HepG2 (cell line): ENCODE results near the gene MIF4GD. TPM values are rescaled to one million over a fixed set of nuclear protein-coding genes. Genes with fewer than 3 reads are reported as not detected.

Source experiments
- ARID4A ChIP-seq: sonication (generic); formaldehyde crosslinking; IDR thresholded peaks from 2 replicates; pipeline ENCODE4 v1.5.0; 2020; ENCODE audit warnings: mild to moderate bottlenecking, missing genetic modification reagents, borderline replicate concordance
- CHCHD3 ChIP-seq: sonication (generic); formaldehyde crosslinking; IDR thresholded peaks from 2 replicates; pipeline ENCODE4 v1.8.0; 2022; ENCODE audit warnings: mild to moderate bottlenecking, missing genetic modification reagents, moderate library complexity
- DR1 ChIP-seq: sonication (generic); formaldehyde crosslinking; IDR thresholded peaks from 2 replicates; pipeline ENCODE4 v1.8.0; 2021; ENCODE audit warnings: mild to moderate bottlenecking, missing genetic modification reagents, inconsistent platforms
- DZIP1 ChIP-seq: sonication (generic); formaldehyde crosslinking; IDR thresholded peaks from 2 replicates; pipeline ENCODE4 v1.5.0; 2020; ENCODE audit warnings: mild to moderate bottlenecking, missing genetic modification reagents
- FIP1L1 ChIP-seq: fragments of 200-400 bp; formaldehyde crosslinking; IDR thresholded peaks from 2 replicates; pipeline ENCODE4 v1.6.1; 2018; ENCODE audit warnings: low read depth, mild to moderate bottlenecking, low read length, moderate library complexity, borderline replicate concordance; ENCODE audit not compliant: insufficient read depth
- FOXO1 ChIP-seq: sonication (generic); formaldehyde crosslinking; IDR thresholded peaks from 2 replicates; pipeline ENCODE4 v1.4.0; 2020; ENCODE audit warnings: missing genetic modification reagents
- KDM1A ChIP-seq: IDR thresholded peaks from 2 replicates; pipeline ENCODE4 v1.6.1; 2016; ENCODE audit warnings: missing compliant biosample characterization
- KDM5A ChIP-seq: fragments of 200-600 bp; sonication (generic); IDR thresholded peaks from 2 replicates; pipeline ENCODE4 v1.7.0; 2018; ENCODE audit warnings: antibody characterized with exemption, mild to moderate bottlenecking, low read length, borderline replicate concordance
- MTF2 ChIP-seq: sonication (generic); formaldehyde crosslinking; IDR thresholded peaks from 2 replicates; pipeline ENCODE4 v1.5.0; 2020; ENCODE audit warnings: missing genetic modification reagents, borderline replicate concordance
- SP5 ChIP-seq: IDR thresholded peaks from 2 replicates; pipeline ENCODE4 v1.6.1; 2016; ENCODE audit warnings: low read depth, borderline replicate concordance
- ZNF121 ChIP-seq: sonication (generic); formaldehyde crosslinking; IDR thresholded peaks from 2 replicates; pipeline ENCODE4 v1.5.0; 2020; ENCODE audit warnings: mild to moderate bottlenecking, missing genetic modification reagents
- ZNF484 ChIP-seq: sonication (generic); formaldehyde crosslinking; IDR thresholded peaks from 2 replicates; pipeline ENCODE4 v1.5.1; 2020; ENCODE audit warnings: mild to moderate bottlenecking, low read depth, missing genetic modification reagents, borderline replicate concordance
- ZNF562 ChIP-seq: sonication (generic); formaldehyde crosslinking; IDR thresholded peaks from 2 replicates; pipeline ENCODE4 v1.8.0; 2022; ENCODE audit warnings: missing genetic modification reagents, borderline replicate concordance
- ZNF629 ChIP-seq: sonication (generic); formaldehyde crosslinking; conservative IDR thresholded peaks from 2 replicates; pipeline ENCODE4 v1.5.0; 2020; ENCODE audit warnings: missing genetic modification reagents
- ZNF709 ChIP-seq: sonication (generic); formaldehyde crosslinking; IDR thresholded peaks from 2 replicates; pipeline ENCODE4 v1.5.0; 2020; ENCODE audit warnings: mild to moderate bottlenecking, missing genetic modification reagents
- polyA plus RNA-seq, 8 experiments: library from polyadenylated mRNA; depleted of rRNA in 3 of 8; stranded (reverse) in 7 of 8; unstranded in 1 of 8; fragments of >200 nt; fragmentation: Illumina TruSeq in 4 of 8; extraction: Trizol in 4 of 8; gene quantifications; 2 replicates each; pipeline versions ENCODE4 v1.2.1 to v1.2.3, GENCODE V29; 2011 to 2016; ENCODE audit warnings: low read depth in 4 of 8, missing spikeins in 1 of 8, mixed read lengths in 1 of 8; ENCODE audit not compliant: insufficient read depth in 1 of 8
- total RNA-seq, 5 experiments: library from RNA; depleted of rRNA; stranded (reverse); fragments of >200 nt; fragmentation: Illumina TruSeq; extraction: Trizol; gene quantifications; 2 replicates each; pipeline ENCODE4 v1.2.3, GENCODE V29; 2016; ENCODE audit warnings: low read depth in 1 of 5
- TF ChIP-seq, protein P1 (sequence below): IDR thresholded peaks from 2 replicates; pipeline ENCODE4 v1.6.1; 2016
- TF ChIP-seq, protein P2 (sequence below): IDR thresholded peaks from 2 replicates; pipeline ENCODE4 v1.6.1; 2018; ENCODE audit warnings: missing genetic modification reagents, mild to moderate bottlenecking, missing compliant biosample characterization
- TF ChIP-seq, protein P3 (sequence below): sonication (generic); formaldehyde crosslinking; conservative IDR thresholded peaks from 2 replicates; pipeline ENCODE4 v1.8.1; 2023; ENCODE audit warnings: missing genetic modification reagents

The MIF4GD gene
- total and polyA plus RNA-seq, 2 of the 13 experiments (the other 11 are each of a cell fraction or from before 2014, with no cell fraction given): 14.0 to 28.0 TPM

- TF ChIP-seq, protein P1, sequence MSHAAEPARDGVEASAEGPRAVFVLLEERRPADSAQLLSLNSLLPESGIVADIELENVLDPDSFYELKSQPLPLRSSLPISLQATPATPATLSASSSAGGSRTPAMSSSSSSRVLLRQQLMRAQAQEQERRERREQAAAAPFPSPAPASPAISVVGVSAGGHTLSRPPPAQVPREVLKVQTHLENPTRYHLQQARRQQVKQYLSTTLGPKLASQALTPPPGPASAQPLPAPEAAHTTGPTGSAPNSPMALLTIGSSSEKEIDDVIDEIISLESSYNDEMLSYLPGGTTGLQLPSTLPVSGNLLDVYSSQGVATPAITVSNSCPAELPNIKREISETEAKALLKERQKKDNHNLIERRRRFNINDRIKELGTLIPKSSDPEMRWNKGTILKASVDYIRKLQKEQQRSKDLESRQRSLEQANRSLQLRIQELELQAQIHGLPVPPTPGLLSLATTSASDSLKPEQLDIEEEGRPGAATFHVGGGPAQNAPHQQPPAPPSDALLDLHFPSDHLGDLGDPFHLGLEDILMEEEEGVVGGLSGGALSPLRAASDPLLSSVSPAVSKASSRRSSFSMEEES (CRISPR knock-in tag): no peak
- TF ChIP-seq FIP1L1 (no peak), MTF2 (CRISPR knock-in tag) (no peak), KDM1A (CRISPR knock-in tag) (0 out of 2 replicates have a peak, but pooled peaks have one; percentile 19), DZIP1 (CRISPR knock-in tag) (no peak), FOXO1 (CRISPR knock-in tag) (no peak), ARID4A (CRISPR knock-in tag) (no peak), ZNF484 (CRISPR knock-in tag) (no peak), DR1 (CRISPR knock-in tag) (no peak), ZNF121 (no peak), ZNF709 (CRISPR knock-in tag) (no peak), SP5 (CRISPR knock-in tag) (no peak), ZNF629 (peak; percentile 97), ZNF562 (no peak), CHCHD3 (no peak), KDM5A (no peak)
- TF ChIP-seq, protein P2, sequence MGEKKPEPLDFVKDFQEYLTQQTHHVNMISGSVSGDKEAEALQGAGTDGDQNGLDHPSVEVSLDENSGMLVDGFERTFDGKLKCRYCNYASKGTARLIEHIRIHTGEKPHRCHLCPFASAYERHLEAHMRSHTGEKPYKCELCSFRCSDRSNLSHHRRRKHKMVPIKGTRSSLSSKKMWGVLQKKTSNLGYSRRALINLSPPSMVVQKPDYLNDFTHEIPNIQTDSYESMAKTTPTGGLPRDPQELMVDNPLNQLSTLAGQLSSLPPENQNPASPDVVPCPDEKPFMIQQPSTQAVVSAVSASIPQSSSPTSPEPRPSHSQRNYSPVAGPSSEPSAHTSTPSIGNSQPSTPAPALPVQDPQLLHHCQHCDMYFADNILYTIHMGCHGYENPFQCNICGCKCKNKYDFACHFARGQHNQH (CRISPR knock-in tag): no peak
- TF ChIP-seq, protein P3, sequence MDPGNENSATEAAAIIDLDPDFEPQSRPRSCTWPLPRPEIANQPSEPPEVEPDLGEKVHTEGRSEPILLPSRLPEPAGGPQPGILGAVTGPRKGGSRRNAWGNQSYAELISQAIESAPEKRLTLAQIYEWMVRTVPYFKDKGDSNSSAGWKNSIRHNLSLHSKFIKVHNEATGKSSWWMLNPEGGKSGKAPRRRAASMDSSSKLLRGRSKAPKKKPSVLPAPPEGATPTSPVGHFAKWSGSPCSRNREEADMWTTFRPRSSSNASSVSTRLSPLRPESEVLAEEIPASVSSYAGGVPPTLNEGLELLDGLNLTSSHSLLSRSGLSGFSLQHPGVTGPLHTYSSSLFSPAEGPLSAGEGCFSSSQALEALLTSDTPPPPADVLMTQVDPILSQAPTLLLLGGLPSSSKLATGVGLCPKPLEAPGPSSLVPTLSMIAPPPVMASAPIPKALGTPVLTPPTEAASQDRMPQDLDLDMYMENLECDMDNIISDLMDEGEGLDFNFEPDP: no peak
These were observed 4.5 kb downstream of the MIF4GD start (continued) for GRCh38 chr17:75266316-75267152.
